Bronchial epithelial cell (primary cell): ENCODE results near the gene ZSCAN5A. TPM values are rescaled to one million over a fixed set of nuclear protein-coding genes. Genes with fewer than 3 reads are reported as not detected.

Experiments
- DNase-seq: peaks from one replicate; pipeline ENCODE4 v3.0.0-alpha.2; 2010; ENCODE audit warnings: low read depth
- FAIRE-seq: peaks from 2 replicates; lab custom pipeline; 2011; peaks lifted over from hg19 to GRCh38; lab: Jason Lieb, UNC
- H3K27me3 ChIP-seq: 2 replicates; pipeline ENCODE4 v1.5.1; 2011; ENCODE audit warnings: low read length; ENCODE audit not compliant: control insufficient read depth, insufficient read depth
- H3K36me3 ChIP-seq: 2 replicates; pipeline ENCODE4 v1.5.1; 2011; ENCODE audit warnings: low read length; ENCODE audit not compliant: control insufficient read depth, insufficient read depth
- H3K4me3 ChIP-seq: 2 replicates; pipeline ENCODE4 v1.5.1; 2011; ENCODE audit warnings: mild to moderate bottlenecking, low read depth, low read length, control low read depth
- total RNA-seq: library from RNA; depleted of rRNA; stranded (reverse); fragments of >200 nt; gene quantifications from 2 replicates; pipeline ENCODE4 v1.2.1, GENCODE V29; 2014
- TF ChIP-seq, protein P1 (sequence below): IDR thresholded peaks from 2 replicates; pipeline ENCODE4 v1.5.1; 2011; ENCODE audit warnings: mild to moderate bottlenecking, moderate library complexity, low read length, control low read depth, inconsistent platforms; ENCODE audit not compliant: insufficient read depth, severe bottlenecking

ZSCAN5A gene, protein sequence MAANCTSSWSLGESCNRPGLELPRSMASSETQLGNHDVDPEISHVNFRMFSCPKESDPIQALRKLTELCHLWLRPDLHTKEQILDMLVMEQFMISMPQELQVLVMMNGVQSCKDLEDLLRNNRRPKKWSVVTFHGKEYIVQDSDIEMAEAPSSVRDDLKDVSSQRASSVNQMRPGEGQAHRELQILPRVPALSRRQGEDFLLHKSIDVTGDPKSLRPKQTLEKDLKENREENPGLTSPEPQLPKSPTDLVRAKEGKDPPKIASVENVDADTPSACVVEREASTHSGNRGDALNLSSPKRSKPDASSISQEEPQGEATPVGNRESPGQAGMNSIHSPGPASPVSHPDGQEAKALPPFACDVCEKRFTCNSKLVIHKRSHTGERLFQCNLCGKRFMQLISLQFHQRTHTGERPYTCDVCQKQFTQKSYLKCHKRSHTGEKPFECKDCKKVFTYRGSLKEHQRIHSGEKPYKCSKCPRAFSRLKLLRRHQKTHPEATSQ
- 4.9 and 5.0 TPM in 2 replicates for total RNA-seq

GRCh38 chr19:56314381-56315076 lies at the start of gene ZSCAN5A:
Gene ZSCAN5A, minus strand, starts transcription at chr19:56314839. Its CDS starts 89,793 bp downstream, at chr19:56225046.
- TF ChIP-seq, protein P1, sequence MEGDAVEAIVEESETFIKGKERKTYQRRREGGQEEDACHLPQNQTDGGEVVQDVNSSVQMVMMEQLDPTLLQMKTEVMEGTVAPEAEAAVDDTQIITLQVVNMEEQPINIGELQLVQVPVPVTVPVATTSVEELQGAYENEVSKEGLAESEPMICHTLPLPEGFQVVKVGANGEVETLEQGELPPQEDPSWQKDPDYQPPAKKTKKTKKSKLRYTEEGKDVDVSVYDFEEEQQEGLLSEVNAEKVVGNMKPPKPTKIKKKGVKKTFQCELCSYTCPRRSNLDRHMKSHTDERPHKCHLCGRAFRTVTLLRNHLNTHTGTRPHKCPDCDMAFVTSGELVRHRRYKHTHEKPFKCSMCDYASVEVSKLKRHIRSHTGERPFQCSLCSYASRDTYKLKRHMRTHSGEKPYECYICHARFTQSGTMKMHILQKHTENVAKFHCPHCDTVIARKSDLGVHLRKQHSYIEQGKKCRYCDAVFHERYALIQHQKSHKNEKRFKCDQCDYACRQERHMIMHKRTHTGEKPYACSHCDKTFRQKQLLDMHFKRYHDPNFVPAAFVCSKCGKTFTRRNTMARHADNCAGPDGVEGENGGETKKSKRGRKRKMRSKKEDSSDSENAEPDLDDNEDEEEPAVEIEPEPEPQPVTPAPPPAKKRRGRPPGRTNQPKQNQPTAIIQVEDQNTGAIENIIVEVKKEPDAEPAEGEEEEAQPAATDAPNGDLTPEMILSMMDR, result no peak
- Histone ChIP-seq H3K36me3 (peaks cover 2% of the 10 kb centered on the region), H3K27me3 (no peaks in the 10 kb centered on the region), H3K4me3 (peak within 1 kb of the TSS; percentile 89)
- FAIRE-seq, result no peak
- DNase-seq, result peak; percentile 82

DNA sequence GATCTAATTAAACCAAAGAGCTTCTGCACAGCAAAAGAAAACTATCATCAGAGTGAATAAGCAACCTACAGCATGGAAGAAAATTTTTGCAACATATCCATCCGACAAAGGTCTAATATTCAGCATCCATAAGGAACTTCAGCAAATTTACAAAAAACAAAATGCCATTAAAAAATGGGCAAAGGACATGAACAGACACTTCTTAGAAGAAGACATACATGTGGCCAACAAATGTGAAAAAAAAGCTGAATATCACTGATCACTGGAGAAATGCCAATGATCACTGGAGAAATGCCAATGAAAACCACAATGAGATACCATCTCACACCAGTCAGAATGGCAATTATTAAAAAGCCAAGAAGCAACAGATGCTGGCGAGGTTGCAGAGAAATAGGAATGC lies 46.2 kb upstream of the ZSCAN5A start:
- H3K4me3 ChIP-seq, result no peak overlapping the region
- TF ChIP-seq, protein P1, result no peak
- no peak for DNase-seq
- FAIRE-seq, result no peak
- no peaks in the 10 kb centered on the region for H3K36me3 ChIP-seq
- no peaks in the 10 kb centered on the region for H3K27me3 ChIP-seq

- no peak overlapping the region for H3K4me3 ChIP-seq
Observed at GRCh38 chr19:56356944-56357343, 42.3 kb upstream of the ZSCAN5A start.

DNA sequence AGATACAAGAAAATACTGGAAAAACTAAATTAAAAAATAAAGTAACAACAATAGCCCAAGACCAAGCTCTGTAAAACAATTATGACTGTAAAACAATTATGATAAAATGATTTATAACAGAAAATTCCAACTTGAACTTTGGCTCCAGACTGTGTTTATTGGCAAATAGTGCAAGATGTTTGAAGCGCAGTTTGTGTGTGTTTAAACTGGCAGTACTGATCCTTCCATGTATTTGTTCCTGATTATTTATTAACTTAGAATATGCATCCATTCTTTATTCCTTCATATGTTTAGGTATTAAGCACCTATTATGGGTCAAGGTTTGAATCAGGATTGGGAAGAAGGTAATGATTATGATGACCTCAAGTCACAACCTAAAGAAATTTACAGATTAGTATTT lies 40.9 kb upstream of the ZSCAN5A start:
- FAIRE-seq (no peak), DNase-seq (no peak)
- Histone ChIP-seq H3K27me3 (no peaks in the 10 kb centered on the region), H3K4me3 (no peak overlapping the region), H3K36me3 (no peaks in the 10 kb centered on the region)
- TF ChIP-seq, protein P1, result no peak

More at GRCh38 chr19:56356944-56357343, 42.3 kb upstream of the ZSCAN5A start:
- FAIRE-seq, result no peak
- peak; percentile 5 for DNase-seq
- H3K36me3 ChIP-seq, result no peaks in the 10 kb centered on the region
- TF ChIP-seq, protein P1, result no peak
- no peaks in the 10 kb centered on the region for H3K27me3 ChIP-seq

DNA sequence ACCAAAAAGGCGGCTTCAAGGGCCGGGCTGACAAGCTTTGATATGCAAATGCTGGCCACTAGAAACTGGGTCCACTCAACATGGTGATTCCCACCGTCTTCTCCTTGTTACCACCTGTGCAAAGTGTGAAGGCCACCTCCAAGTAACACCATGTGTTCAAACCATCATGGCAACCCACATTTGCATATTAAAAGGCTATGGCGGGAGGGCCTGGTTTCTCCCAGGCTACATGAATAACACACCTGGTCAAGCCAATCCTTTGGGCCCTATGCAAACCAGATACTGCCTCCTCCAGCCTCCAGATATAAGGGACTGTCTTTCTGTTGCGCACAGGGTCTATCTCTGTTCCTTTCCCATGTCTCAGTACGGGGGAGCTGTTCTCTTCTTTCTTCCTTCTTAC lies 36.6 kb upstream of the ZSCAN5A start:
- TF ChIP-seq, protein P1, result no peak
- no peak overlapping the region for H3K4me3 ChIP-seq
- H3K36me3 ChIP-seq, result no peaks in the 10 kb centered on the region
- DNase-seq (no peak), FAIRE-seq (no peak)
- H3K27me3 ChIP-seq, result no peaks in the 10 kb centered on the region
